ENCODE data around the gene ISOC2.

Gene ISOC2

GRCh38 chr19:55465460-55466240 is 4.2 kb upstream of the ISOC2 start:
- no peaks in the 10 kb centered on the region for H3K9me3 ChIP-seq (ENCODE audit: low read depth, low read length)
- DNase-seq (ENCODE audit: low read depth, low spot score), result no peak

GRCh38 chr19:55464662-55465054 is 3.2 kb upstream of the ISOC2 start, which contains the start of gene C19orf85:
Gene C19orf85 (minus strand): TSS chr19:55464751. CDS start chr19:55464554, 197 bp downstream.
- Histone ChIP-seq H3K36me3 (ENCODE audit: insufficient read depth, low read length) (no peaks in the 10 kb centered on the region), H3K9me3 (ENCODE audit: low read depth, low read length) (no peaks in the 10 kb centered on the region), H3K9ac (ENCODE audit: insufficient read length) (no peak within 1 kb of the TSS), H3K27ac (no peak within 1 kb of the TSS), H3K4me3 (no peak within 1 kb of the TSS)
- DNase-seq (ENCODE audit: low read depth, low spot score), result no peak
- TF ChIP-seq POLR2AphosphoS5 (IDR thresholded peaks at IDR 0.05; ENCODE audit: borderline replicate concordance, low read depth, low read length) (no peak), FOXP2 (optimal IDR thresholded peaks at IDR 0.05; ENCODE audit: control extremely low read depth, extremely low read length, insufficient read depth) (no peak), EZH2 (IDR thresholded peaks at IDR 0.05) (no peak)

More at GRCh38 chr19:55465460-55466240, 4.2 kb upstream of the ISOC2 start:
- TF ChIP-seq EZH2 (IDR thresholded peaks at IDR 0.05) (no peak), POLR2AphosphoS5 (IDR thresholded peaks at IDR 0.05; ENCODE audit: borderline replicate concordance, low read depth, low read length) (no peak), FOXP2 (optimal IDR thresholded peaks at IDR 0.05; ENCODE audit: control extremely low read depth, extremely low read length, insufficient read depth) (no peak)
- H3K4me3 ChIP-seq, result no peak overlapping the region
- H3K36me3 ChIP-seq (ENCODE audit: insufficient read depth, low read length), result no peaks in the 10 kb centered on the region
- H3K9ac ChIP-seq (ENCODE audit: insufficient read length), result no peak overlapping the region
- H3K27ac ChIP-seq, result no peak overlapping the region

- Histone ChIP-seq H3K9ac (ENCODE audit: insufficient read length) (no peak overlapping the region), H3K9me3 (ENCODE audit: low read depth, low read length) (no peaks in the 10 kb centered on the region), H3K27ac (no peak overlapping the region), H3K4me3 (no peak overlapping the region), H3K36me3 (ENCODE audit: insufficient read depth, low read length) (no peaks in the 10 kb centered on the region)
- TF ChIP-seq POLR2AphosphoS5 (IDR thresholded peaks at IDR 0.05; ENCODE audit: borderline replicate concordance, low read depth, low read length) (no peak), FOXP2 (optimal IDR thresholded peaks at IDR 0.05; ENCODE audit: control extremely low read depth, extremely low read length, insufficient read depth) (no peak), EZH2 (IDR thresholded peaks at IDR 0.05) (no peak)
- DNase-seq (ENCODE audit: low read depth, low spot score), result no peak
These were observed 2.7 kb upstream of the ISOC2 start for GRCh38 chr19:55464039-55464661.

- no peak for DNase-seq (ENCODE audit: low read depth, low spot score)
- no peaks in the 10 kb centered on the region for H3K36me3 ChIP-seq (ENCODE audit: insufficient read depth, low read length)
- TF ChIP-seq EZH2 (IDR thresholded peaks at IDR 0.05) (no peak), FOXP2 (optimal IDR thresholded peaks at IDR 0.05; ENCODE audit: control extremely low read depth, extremely low read length, insufficient read depth) (no peak), POLR2AphosphoS5 (IDR thresholded peaks at IDR 0.05; ENCODE audit: borderline replicate concordance, low read depth, low read length) (no peak)
- H3K27ac ChIP-seq, result no peak overlapping the region
- H3K9ac ChIP-seq (ENCODE audit: insufficient read length), result no peak overlapping the region
- no peak overlapping the region for H3K4me3 ChIP-seq
- no peaks in the 10 kb centered on the region for H3K9me3 ChIP-seq (ENCODE audit: low read depth, low read length)
These were observed 2.2 kb upstream of the ISOC2 start for GRCh38 chr19:55463583-55464031.

GRCh38 chr19:55462722-55463121 is 1.3 kb upstream of the ISOC2 start:
- Histone ChIP-seq H3K27ac (no peak overlapping the region), H3K4me3 (no peak overlapping the region), H3K36me3 (ENCODE audit: insufficient read depth, low read length) (no peaks in the 10 kb centered on the region), H3K9me3 (ENCODE audit: low read depth, low read length) (no peaks in the 10 kb centered on the region), H3K9ac (ENCODE audit: insufficient read length) (no peak overlapping the region)
- no peak for DNase-seq (ENCODE audit: low read depth, low spot score)
- no peak for TF ChIP-seq EZH2 (IDR thresholded peaks at IDR 0.05)
- TF ChIP-seq POLR2AphosphoS5 (IDR thresholded peaks at IDR 0.05; ENCODE audit: borderline replicate concordance, low read depth, low read length), result no peak
- TF ChIP-seq FOXP2 (optimal IDR thresholded peaks at IDR 0.05; ENCODE audit: control extremely low read depth, extremely low read length, insufficient read depth), result no peak

- peak overlapping the region; percentile 25 for H3K9ac ChIP-seq (ENCODE audit: insufficient read length)
These were observed 658 bp upstream of the ISOC2 start for GRCh38 chr19:55461974-55462626.

GRCh38 chr19:55460670-55461258 is 678 bp downstream of the ISOC2 start:
- H3K4me3 ChIP-seq, result peak overlapping the region; percentile 89
- H3K36me3 ChIP-seq (ENCODE audit: insufficient read depth, low read length), result no peaks in the 10 kb centered on the region
- DNase-seq (ENCODE audit: low read depth, low spot score), result no peak
- H3K9me3 ChIP-seq (ENCODE audit: low read depth, low read length), result no peaks in the 10 kb centered on the region
- H3K27ac ChIP-seq, result peak overlapping the region; percentile 85
- TF ChIP-seq POLR2AphosphoS5 (IDR thresholded peaks at IDR 0.05; ENCODE audit: borderline replicate concordance, low read depth, low read length) (no peak), EZH2 (IDR thresholded peaks at IDR 0.05) (no peak), FOXP2 (optimal IDR thresholded peaks at IDR 0.05; ENCODE audit: control extremely low read depth, extremely low read length, insufficient read depth) (no peak)
- H3K9ac ChIP-seq (ENCODE audit: insufficient read length), result peak overlapping the region; percentile 91

More at GRCh38 chr19:55461974-55462626, 658 bp upstream of the ISOC2 start:
- Histone ChIP-seq H3K9me3 (ENCODE audit: low read depth, low read length) (no peaks in the 10 kb centered on the region), H3K36me3 (ENCODE audit: insufficient read depth, low read length) (no peaks in the 10 kb centered on the region), H3K27ac (no peak overlapping the region), H3K4me3 (peak overlapping the region; percentile 89)
- DNase-seq (ENCODE audit: low read depth, low spot score), result no peak
- TF ChIP-seq POLR2AphosphoS5 (IDR thresholded peaks at IDR 0.05; ENCODE audit: borderline replicate concordance, low read depth, low read length) (peak; percentile 38; the same call in 1 of the 2 replicates), FOXP2 (optimal IDR thresholded peaks at IDR 0.05; ENCODE audit: control extremely low read depth, extremely low read length, insufficient read depth) (no peak)

Measured in SK-N-MC (cell line).